Keratinocyte (primary cell): ENCODE measurements around the gene KIAA0408. TPM values are rescaled to one million over a fixed set of nuclear protein-coding genes. Genes with fewer than 3 reads are reported as not detected.

ENCODE experiments used
- DNase-seq: peaks from one replicate; pipeline ENCODE4 v3.0.0-alpha.2; 2011; ENCODE audit warnings: low read depth, missing footprints, low spot score
- FAIRE-seq: peaks from 2 replicates; lab custom pipeline; 2011; peaks lifted over from hg19 to GRCh38; lab: Jason Lieb, UNC
- H2AFZ ChIP-seq: 2 replicates; pipeline ENCODE4 v1.6.0; 2012; ENCODE audit warnings: low read length, control low read depth, inconsistent platforms; ENCODE audit not compliant: control insufficient read depth
- H3K27ac ChIP-seq: 2 replicates; pipeline ENCODE4 v1.5.1; 2011; ENCODE audit warnings: low read length; ENCODE audit not compliant: control insufficient read depth, insufficient read depth
- H3K27me3 ChIP-seq: 3 replicates; pipeline ENCODE4 v1.6.0; 2011; ENCODE audit warnings: low read length; ENCODE audit not compliant: control insufficient read depth, insufficient read depth; ENCODE audit errors: extremely low read depth
- H3K36me3 ChIP-seq, 2 experiments: 2 replicates in 1 of 2; 3 replicates in 1 of 2; pipeline ENCODE4 v1.5.1; 2011; ENCODE audit warnings: low read length in 2 of 2, mild to moderate bottlenecking in 1 of 2; ENCODE audit not compliant: control insufficient read depth in 2 of 2, insufficient read depth in 2 of 2; ENCODE audit errors: extremely low read depth in 1 of 2
- H3K4me1 ChIP-seq: 3 replicates; pipeline ENCODE4 v1.5.1; 2011; ENCODE audit warnings: low read length; ENCODE audit not compliant: control insufficient read depth, insufficient read depth; ENCODE audit errors: extremely low read depth
- H3K4me2 ChIP-seq: 3 replicates; pipeline ENCODE4 v1.6.0; 2011; ENCODE audit warnings: low read depth, low read length; ENCODE audit not compliant: control insufficient read depth, insufficient read depth; ENCODE audit errors: extremely low read depth
- H3K4me3 ChIP-seq, 3 experiments: fragments of 200-600 bp in 1 of 3; sonication (generic) in 1 of 3; 2 replicates in 2 of 3; 3 replicates in 1 of 3; pipeline ENCODE4 v1.5.1; 2011 to 2016; ENCODE audit warnings: low read length in 3 of 3, mild to moderate bottlenecking in 3 of 3, control low read depth in 2 of 3, inconsistent platforms in 1 of 3, low read depth in 1 of 3, mixed read lengths in 1 of 3, mixed run types in 1 of 3, moderate library complexity in 1 of 3; ENCODE audit not compliant: control insufficient read depth in 2 of 3, insufficient read depth in 2 of 3; ENCODE audit errors: extremely low read depth in 1 of 3
- H3K79me2 ChIP-seq: 2 replicates; pipeline ENCODE4 v1.6.0; 2012; ENCODE audit warnings: low read length; ENCODE audit not compliant: control insufficient read depth, insufficient read depth
- H3K9ac ChIP-seq: 3 replicates; pipeline ENCODE4 v1.6.0; 2011; ENCODE audit warnings: low read length; ENCODE audit not compliant: control insufficient read depth, insufficient read depth; ENCODE audit errors: extremely low read depth
- H3K9me1 ChIP-seq: 3 replicates; pipeline ENCODE4 v1.6.0; 2011; ENCODE audit warnings: low read length; ENCODE audit not compliant: control insufficient read depth, insufficient read depth; ENCODE audit errors: extremely low read depth
- H3K9me3 ChIP-seq: 2 replicates; pipeline ENCODE4 v1.5.1; 2012; ENCODE audit warnings: low read depth, low read length; ENCODE audit not compliant: control insufficient read depth
- H4K20me1 ChIP-seq: 3 replicates; pipeline ENCODE4 v1.6.0; 2011; ENCODE audit warnings: low read length; ENCODE audit not compliant: control insufficient read depth, insufficient read depth; ENCODE audit errors: extremely low read depth
- EZH2 ChIP-seq: IDR thresholded peaks from one replicate; pipeline ENCODE4 v1.6.1; 2012; ENCODE audit warnings: inconsistent platforms, mild to moderate bottlenecking, low read length, moderate library complexity
- dilution Hi-C: fragments of 300-500 bp; cut with MboI; formaldehyde crosslinking; loops from one replicate; pipeline ENCODE4 v1.7.0; 2020; ENCODE audit warnings: low sequenced_read_pairs; ENCODE audit not compliant: extremely low pct_ligation_motif_present
- polyA plus RNA-seq, 5 experiments: library from polyadenylated mRNA; depleted of rRNA in 3 of 5; stranded (reverse) in 3 of 5; stranded (forward) in 1 of 5; unstranded in 1 of 5; fragments of >200 nt; gene quantifications; 1 replicate in 1 of 5; 2 replicates in 3 of 5; 3 replicates in 1 of 5; pipeline versions ENCODE4 v1.2.1 to v1.2.3, GENCODE V29; 2011 to 2012; ENCODE audit warnings: missing spikeins in 2 of 5, low read depth in 1 of 5, low replicate concordance in 1 of 5
- TF ChIP-seq, protein P1 (sequence below), 3 experiments: IDR thresholded peaks in 1 of 3; conservative IDR thresholded peaks in 1 of 3; optimal IDR thresholded peaks in 1 of 3; 2 replicates in 2 of 3; 3 replicates in 1 of 3; pipeline versions ENCODE3 to v1.5.1; 2011; ENCODE audit warnings: low read length in 3 of 3, mild to moderate bottlenecking in 3 of 3, moderate library complexity in 2 of 3, control low read depth in 1 of 3, inconsistent platforms in 1 of 3; ENCODE audit not compliant: insufficient read depth in 2 of 3; ENCODE audit errors: extremely low read depth in 1 of 3

The KIAA0408 gene
- polyA plus RNA-seq, 1 donor (not counting 4 experiments of a cell fraction or from before 2014, with no cell fraction given) = 0.12 TPM

DNA sequence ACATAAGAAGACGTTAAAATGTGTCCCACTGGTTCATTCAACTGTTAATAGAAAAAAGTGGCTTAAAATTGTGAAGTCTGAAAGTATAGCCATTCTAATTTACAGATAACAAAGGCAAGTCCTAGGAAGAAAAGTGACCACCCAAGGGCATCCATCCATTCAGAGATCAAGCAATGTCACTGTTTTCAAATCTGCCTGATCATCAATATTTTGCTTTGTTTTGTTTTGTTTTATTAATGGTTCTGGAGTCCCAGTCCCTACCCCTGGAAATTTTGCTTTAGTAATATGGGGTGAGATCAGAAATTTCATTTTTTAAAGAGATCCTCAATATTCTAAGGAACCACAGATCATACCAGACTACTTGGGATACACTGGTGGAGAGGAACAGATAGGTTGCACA, 17.3 kb downstream of the KIAA0408 start:
- no peaks in the 10 kb centered on the region for H3K79me2 ChIP-seq
- DNase-seq = no peak
- dilution Hi-C loops = no loop called here
- no peak for FAIRE-seq
- no peak overlapping the region for H2AFZ ChIP-seq
- no peak for TF ChIP-seq EZH2
- TF ChIP-seq, protein P1, sequence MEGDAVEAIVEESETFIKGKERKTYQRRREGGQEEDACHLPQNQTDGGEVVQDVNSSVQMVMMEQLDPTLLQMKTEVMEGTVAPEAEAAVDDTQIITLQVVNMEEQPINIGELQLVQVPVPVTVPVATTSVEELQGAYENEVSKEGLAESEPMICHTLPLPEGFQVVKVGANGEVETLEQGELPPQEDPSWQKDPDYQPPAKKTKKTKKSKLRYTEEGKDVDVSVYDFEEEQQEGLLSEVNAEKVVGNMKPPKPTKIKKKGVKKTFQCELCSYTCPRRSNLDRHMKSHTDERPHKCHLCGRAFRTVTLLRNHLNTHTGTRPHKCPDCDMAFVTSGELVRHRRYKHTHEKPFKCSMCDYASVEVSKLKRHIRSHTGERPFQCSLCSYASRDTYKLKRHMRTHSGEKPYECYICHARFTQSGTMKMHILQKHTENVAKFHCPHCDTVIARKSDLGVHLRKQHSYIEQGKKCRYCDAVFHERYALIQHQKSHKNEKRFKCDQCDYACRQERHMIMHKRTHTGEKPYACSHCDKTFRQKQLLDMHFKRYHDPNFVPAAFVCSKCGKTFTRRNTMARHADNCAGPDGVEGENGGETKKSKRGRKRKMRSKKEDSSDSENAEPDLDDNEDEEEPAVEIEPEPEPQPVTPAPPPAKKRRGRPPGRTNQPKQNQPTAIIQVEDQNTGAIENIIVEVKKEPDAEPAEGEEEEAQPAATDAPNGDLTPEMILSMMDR (optimal IDR thresholded peaks at IDR 0.05 in 1 of 3, IDR thresholded peaks at IDR 0.05 in 1 of 3, conservative IDR thresholded peaks at IDR 0.05 in 1 of 3; ENCODE audit: extremely low read depth in 1 of 3, insufficient read depth in 2 of 3, low read length in 3 of 3) = no peak
- H3K4me2 ChIP-seq = no peak overlapping the region
- H3K9ac ChIP-seq = no peak overlapping the region
- no peak overlapping the region for H3K27ac ChIP-seq
- H3K4me1 ChIP-seq = no peaks in the 10 kb centered on the region
- H4K20me1 ChIP-seq = no peaks in the 10 kb centered on the region
- no peaks in the 10 kb centered on the region for H3K27me3 ChIP-seq
- H3K36me3 ChIP-seq = no peaks in the 10 kb centered on the region
- no peak overlapping the region for H3K4me3 ChIP-seq
- no peaks in the 10 kb centered on the region for H3K9me3 ChIP-seq
- H3K9me1 ChIP-seq = no peaks in the 10 kb centered on the region

DNA sequence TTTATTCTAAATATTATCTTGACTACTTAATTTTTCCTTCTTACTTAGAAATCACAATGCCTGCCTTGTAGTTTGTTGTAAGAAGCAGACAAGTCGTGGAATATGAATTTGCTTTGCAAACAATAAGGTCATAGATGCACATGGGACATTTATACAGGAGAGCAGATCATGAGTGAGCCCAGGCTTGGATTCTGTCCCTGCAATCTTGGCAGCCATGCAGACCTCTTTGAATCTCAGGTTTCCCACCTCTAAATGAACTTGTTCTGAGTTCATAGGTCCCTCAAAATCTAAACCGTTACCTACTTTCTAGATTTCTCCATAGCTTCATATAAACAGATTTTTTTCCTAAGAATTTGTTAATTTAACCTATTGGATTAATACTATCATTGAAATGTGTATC, 19.5 kb downstream of the KIAA0408 start:
- FAIRE-seq (no peak), DNase-seq (no peak)
- Histone ChIP-seq H3K9me3 (no peaks in the 10 kb centered on the region), H3K9me1 (no peaks in the 10 kb centered on the region), H4K20me1 (no peaks in the 10 kb centered on the region), H3K4me2 (no peak overlapping the region), H3K79me2 (no peaks in the 10 kb centered on the region), H3K4me3 (no peak overlapping the region), H3K27ac (no peak overlapping the region), H2AFZ (no peak overlapping the region), H3K9ac (no peak overlapping the region), H3K36me3 (no peaks in the 10 kb centered on the region), H3K4me1 (no peaks in the 10 kb centered on the region), H3K27me3 (no peaks in the 10 kb centered on the region)
- TF ChIP-seq EZH2 = no peak
- dilution Hi-C loops = no loop called here

DNA sequence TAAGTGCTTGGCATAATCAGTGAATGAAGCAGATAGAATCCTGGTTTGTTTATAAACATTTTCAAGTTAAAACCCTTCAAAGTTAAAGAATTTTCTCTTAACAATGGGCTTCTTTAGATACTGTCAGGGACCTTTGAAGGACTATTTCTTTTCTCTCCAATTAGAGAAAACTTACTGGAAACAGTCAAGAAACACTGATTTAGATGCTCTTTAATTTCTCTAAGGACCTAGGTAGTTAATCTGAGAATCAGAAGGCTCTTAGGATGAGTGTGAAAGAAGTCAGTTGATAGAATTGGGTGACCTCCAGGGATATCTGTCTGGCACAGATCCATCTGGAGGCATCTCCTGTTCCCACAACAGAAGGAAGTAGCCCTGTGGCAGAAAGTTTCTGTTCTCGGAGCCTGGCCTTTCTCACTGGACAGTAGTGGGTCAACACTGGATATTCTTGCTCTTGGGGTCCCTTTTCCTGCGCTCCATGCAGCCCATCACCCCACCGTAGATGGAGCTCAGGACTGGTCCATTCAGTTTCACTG, 22.5 kb downstream of the KIAA0408 start:
- no peak for DNase-seq
- no peak overlapping the region for H3K9ac ChIP-seq
- dilution Hi-C loops = no loop called here
- FAIRE-seq = no peak
- H3K9me3 ChIP-seq = no peaks in the 10 kb centered on the region
- no peaks in the 10 kb centered on the region for H3K4me1 ChIP-seq
- no peaks in the 10 kb centered on the region for H3K27me3 ChIP-seq
- H3K4me3 ChIP-seq = no peak overlapping the region
- no peak overlapping the region for H3K27ac ChIP-seq
- no peaks in the 10 kb centered on the region for H4K20me1 ChIP-seq
- TF ChIP-seq EZH2 = no peak
- TF ChIP-seq, protein P1 (optimal IDR thresholded peaks at IDR 0.05 in 1 of 3, IDR thresholded peaks at IDR 0.05 in 1 of 3, conservative IDR thresholded peaks at IDR 0.05 in 1 of 3; ENCODE audit: extremely low read depth in 1 of 3, insufficient read depth in 2 of 3, low read length in 3 of 3) = no peak
- H3K79me2 ChIP-seq = no peaks in the 10 kb centered on the region
- no peaks in the 10 kb centered on the region for H3K36me3 ChIP-seq
- no peaks in the 10 kb centered on the region for H3K9me1 ChIP-seq
- no peak overlapping the region for H2AFZ ChIP-seq
- H3K4me2 ChIP-seq = no peak overlapping the region
